ENCODE data around the gene FAM118B.

DNA sequence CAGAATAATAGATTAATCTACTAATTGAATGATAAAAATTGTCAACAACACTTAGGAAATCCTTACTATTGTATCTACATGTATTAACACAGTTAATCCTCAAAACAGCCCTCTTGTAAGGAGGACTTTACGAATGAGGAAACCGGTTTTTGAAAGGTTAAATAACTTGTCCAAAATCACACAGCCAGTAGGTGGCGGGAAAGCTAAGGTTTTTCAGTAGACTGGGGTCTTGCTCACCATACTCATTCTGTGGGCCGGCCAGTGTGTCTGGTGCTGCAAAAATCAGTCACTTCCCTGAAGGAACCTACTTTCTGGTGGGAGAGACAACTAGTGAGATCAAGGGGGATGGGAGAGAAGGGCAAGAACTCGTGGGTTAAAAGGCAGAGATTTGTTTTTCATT lies 96.1 kb downstream of the FAM118B start:
- TF ChIP-seq POLR2A (IDR thresholded peaks at IDR 0.05) = no peak
- TF ChIP-seq, protein P1, sequence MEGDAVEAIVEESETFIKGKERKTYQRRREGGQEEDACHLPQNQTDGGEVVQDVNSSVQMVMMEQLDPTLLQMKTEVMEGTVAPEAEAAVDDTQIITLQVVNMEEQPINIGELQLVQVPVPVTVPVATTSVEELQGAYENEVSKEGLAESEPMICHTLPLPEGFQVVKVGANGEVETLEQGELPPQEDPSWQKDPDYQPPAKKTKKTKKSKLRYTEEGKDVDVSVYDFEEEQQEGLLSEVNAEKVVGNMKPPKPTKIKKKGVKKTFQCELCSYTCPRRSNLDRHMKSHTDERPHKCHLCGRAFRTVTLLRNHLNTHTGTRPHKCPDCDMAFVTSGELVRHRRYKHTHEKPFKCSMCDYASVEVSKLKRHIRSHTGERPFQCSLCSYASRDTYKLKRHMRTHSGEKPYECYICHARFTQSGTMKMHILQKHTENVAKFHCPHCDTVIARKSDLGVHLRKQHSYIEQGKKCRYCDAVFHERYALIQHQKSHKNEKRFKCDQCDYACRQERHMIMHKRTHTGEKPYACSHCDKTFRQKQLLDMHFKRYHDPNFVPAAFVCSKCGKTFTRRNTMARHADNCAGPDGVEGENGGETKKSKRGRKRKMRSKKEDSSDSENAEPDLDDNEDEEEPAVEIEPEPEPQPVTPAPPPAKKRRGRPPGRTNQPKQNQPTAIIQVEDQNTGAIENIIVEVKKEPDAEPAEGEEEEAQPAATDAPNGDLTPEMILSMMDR (IDR thresholded peaks at IDR 0.05) = peak; percentile 26 to 42 (median 39)
